HG02973 (cell line): Measurements from ENCODE around the gene MAP1LC3B2.

ENCODE experiments used
- ATAC-seq: cut with Tn5 transposase; IDR thresholded peaks from one replicate; pipeline ENCODE4 v1.9.1; 2021; ENCODE audit warnings: moderate library complexity; ENCODE audit not compliant: unreplicated experiment

Gene MAP1LC3B2

DNA sequence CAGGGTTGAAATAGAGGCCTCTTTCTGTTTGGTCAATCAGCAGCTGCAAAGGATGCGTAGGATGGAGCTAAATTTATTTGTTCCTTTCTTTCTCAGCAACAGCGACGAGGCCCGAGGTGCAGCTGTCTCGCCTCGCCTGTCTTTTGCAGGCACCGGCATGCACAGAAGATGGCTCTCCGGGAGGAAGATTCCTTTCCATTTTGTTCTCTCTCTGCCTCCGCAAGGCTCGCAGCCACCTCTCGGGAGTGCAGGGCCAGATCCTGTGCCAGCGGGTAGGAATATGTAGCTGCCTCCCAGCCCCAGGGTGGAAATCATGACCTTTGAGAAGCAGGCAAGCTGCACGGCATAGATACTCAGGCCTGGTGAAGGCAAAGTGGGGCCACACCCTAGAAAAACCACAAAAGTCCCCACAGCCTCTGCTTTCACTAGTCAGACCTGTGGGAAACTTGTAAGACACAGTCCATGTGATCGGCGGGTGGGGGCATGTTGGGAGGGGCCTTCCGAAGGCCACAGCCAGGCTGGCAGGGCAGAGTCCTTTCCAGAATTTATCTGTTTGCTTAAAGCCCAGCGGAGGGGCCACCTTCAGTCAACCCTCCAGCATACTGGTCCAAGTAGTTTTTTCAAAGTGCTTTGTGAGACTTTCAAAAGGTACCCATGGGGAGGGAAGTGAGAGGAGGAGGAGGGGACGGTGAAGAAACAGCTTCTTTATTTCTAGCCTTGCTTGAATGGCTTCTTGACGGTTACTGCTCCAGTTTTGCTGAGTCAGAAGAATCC is at the start of gene MAP1LC3B2:
Gene MAP1LC3B2, plus strand, starts transcription at position 220 of the 774 bp plus-strand sequence. CDS start 16,562 bp downstream, outside the sequence.
- peak; percentile 77 for ATAC-seq

DNA sequence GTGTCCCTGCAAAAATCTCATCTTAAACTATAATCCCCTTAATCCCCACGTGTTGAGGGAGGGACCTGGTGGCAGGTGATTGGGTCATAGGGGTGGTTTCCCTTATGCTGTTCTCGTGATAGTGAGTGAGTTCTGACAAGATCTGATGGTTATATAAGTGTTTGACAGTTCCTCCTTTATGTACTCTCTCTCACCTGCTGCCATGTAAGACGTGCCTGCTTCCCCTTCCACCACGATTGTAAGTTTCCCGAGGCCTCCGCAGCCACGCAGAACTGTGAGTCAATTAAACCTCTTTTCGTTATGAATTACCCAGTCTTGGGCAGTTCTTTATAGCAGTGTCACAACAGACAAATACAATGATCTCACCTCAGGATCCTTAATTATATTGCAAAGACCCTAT is 45.2 kb upstream of the MAP1LC3B2 start:
- no peak for ATAC-seq

DNA sequence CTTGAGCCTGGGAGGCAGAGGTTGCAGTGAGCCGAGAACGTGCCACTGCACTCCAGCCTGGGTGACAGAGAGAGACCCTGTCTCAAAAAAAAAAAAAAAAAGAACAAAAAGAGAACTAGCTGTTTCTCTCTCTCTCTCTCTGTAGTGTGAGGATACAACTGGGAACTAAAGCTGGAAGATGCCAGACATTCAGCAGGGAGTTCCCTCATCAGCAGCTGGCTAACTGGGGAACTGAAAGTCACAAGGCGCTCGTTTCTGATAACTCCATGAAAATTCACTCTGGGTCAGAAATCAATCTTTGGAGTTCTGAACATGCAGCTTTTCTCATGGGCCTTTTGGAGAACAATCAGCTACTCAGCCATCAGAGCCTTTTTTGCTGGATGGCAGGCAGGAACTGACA is 43.5 kb upstream of the MAP1LC3B2 start:
- ATAC-seq, result no peak

- ATAC-seq, result no peak
Observed at GRCh38 chr12:116516657-116517056, 42.5 kb upstream of the MAP1LC3B2 start.

DNA sequence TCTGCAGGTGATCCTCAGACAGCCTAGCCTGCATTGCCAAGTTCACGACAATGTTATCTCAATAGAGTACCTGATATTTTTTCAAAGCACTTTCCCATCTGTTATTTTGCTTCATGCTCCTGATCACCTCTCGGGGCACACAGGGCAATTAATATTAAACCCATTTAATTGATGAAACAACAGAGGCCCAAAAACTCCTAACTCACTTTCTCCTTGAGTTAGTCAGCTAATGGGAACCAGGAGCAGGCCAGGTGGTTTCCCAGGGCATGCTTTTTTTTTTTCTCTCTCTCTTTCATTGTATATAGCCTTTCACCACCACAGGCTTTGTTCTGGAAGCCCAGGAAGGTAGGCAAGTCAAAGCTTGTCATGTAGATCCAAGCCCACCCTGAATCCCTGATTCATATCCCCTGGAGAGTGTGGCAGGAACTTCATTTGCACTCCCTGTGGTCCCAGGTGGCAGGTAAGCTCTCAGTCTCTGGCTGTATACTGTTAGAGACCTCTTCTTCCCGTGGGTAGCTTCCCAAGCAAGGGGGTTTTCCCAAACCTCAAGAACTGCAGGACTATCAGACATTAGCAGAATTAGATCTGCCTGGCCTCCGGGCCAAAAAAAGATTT is 41.6 kb upstream of the MAP1LC3B2 start:
- no peak for ATAC-seq

GRCh38 chr12:116520225-116520760 is 38.9 kb upstream of the MAP1LC3B2 start:
- no peak for ATAC-seq

- no peak for ATAC-seq
Observed at GRCh38 chr12:116520801-116521471, 38.2 kb upstream of the MAP1LC3B2 start.

- ATAC-seq, result no peak
Observed at GRCh38 chr12:116524311-116524710, 34.9 kb upstream of the MAP1LC3B2 start.

GRCh38 chr12:116524964-116525379 is 34.2 kb upstream of the MAP1LC3B2 start:
- ATAC-seq, result no peak

DNA sequence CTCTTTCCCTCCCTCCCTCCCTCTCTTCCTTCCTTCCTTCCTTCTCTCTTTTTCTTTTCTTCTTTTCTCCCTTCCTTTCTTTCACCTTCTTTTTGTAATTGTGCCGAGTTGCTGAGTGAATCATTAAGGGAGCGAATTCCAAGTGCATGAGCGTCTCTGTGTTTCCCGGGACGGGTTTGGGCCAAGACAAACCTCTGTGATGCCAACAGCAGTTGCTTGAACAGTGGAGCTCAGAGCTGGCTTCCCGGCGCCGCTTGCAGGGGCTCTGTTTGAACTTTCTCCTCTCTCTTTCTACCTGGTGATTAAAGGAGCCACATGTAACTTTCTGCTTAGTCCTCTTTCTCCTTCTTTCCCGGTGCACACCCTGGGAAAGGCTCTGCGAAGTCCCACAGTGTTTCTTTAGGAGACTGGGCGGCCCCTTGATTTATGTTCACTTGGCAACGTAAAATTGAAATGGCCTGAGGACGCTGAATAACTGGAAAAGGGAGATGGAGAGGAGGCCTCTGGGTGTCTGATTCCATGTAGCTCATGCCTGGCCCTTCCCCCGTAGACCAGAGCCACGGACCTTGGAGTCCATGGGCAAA is 33.7 kb upstream of the MAP1LC3B2 start:
- ATAC-seq, result no peak

GRCh38 chr12:116528065-116528464 is 31.1 kb upstream of the MAP1LC3B2 start:
- no peak for ATAC-seq

- no peak for ATAC-seq
Observed at GRCh38 chr12:116528498-116528897, 30.7 kb upstream of the MAP1LC3B2 start.

GRCh38 chr12:116529048-116529447 is 30.1 kb upstream of the MAP1LC3B2 start:
- ATAC-seq, result no peak

DNA sequence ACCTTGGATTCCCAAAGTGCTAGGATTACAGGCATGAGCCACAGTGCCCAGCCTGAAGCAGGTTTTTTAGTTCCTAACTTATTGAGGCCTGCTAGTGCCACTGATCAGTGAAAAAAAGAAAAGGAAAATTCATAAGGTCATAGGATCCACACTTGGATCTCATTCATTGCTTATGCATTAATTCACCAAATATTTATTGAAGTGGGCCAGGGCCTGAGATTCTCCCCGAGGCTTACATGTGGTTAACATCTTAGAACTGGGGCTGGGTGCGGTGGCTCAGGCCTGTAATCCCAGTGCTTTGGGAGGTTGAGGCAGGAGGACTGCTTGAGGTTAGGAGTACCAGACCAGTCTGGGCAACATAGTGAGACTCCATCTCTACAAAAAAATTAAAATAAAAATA is 29.5 kb upstream of the MAP1LC3B2 start:
- no peak for ATAC-seq

- ATAC-seq, result no peak
Observed at GRCh38 chr12:116532428-116532827, 26.8 kb upstream of the MAP1LC3B2 start.

GRCh38 chr12:116532986-116533342 is 26.2 kb upstream of the MAP1LC3B2 start:
- ATAC-seq, result peak; percentile 7

GRCh38 chr12:116533343-116534251 is 25.6 kb upstream of the MAP1LC3B2 start:
- peak; percentile 59 for ATAC-seq

DNA sequence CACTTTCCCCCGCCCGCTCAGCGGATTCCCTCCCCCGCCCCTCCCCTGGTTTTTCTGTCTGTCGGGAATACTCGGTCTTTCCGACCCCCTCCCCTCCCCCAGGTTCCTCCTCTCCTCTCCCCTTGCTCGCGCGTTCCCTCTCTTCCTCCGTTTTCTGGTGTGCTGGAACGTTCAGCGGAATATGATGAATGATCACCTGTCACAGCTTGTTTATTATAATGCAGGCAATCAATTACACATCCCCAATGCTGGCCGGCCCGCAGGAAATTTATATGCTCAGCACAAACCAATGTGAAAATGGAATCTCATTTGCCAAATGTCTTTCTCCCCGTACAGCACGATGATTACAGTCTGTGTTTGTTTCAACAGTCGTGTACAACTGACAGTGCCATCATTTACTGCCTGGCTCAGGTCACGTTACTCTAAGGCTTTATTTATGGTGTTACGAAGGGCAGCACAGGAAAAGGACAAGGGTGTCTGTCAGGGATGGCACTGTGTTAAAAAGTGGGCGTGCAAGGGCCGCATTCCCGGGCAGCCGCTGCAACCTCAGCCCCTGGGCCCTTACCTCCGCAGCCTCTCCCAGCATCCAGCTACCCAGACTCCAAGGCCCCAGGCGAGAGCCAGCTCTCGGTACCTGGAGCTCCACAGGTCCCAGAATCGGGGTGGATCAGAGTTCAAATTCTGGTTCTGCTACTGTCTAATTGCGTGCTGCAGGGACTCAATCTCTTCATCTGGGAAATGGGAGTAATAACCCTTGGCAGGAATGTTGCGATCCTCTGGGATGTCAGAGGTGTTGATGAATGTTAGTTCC is 24.7 kb upstream of the MAP1LC3B2 start:
- ATAC-seq, result no peak

- no peak for ATAC-seq
Observed at GRCh38 chr12:116535241-116535640, 23.9 kb upstream of the MAP1LC3B2 start.
